GM12878 (cell line): ENCODE measurements around the gene PRKCZ.

Source experiments
- CBFB ChIP-seq: IDR thresholded peaks from 2 replicates; pipeline ENCODE4 v1.6.1; 2016; ENCODE audit warnings: antibody characterized with exemption, low read depth
- EP300 ChIP-seq, 2 experiments: fragments of 150-350 bp in 1 of 2; IDR thresholded peaks; 2 replicates each; pipeline ENCODE4 v1.6.1; 2011 to 2012; ENCODE audit warnings: low read depth in 2 of 2, low read length in 2 of 2, borderline replicate concordance in 1 of 2, improper control_type of control experiment in 1 of 2, inconsistent platforms in 1 of 2; ENCODE audit not compliant: control insufficient read depth in 1 of 2
- NFIC ChIP-seq: IDR thresholded peaks from 2 replicates; pipeline ENCODE4 v1.6.1; 2012; ENCODE audit warnings: low read depth, mild to moderate bottlenecking, inconsistent platforms, low read length, moderate library complexity
- NFYB ChIP-seq: IDR thresholded peaks from 2 replicates; pipeline ENCODE4 v1.6.1; 2011; ENCODE audit warnings: low read depth, mild to moderate bottlenecking, low read length, improper control_type of control experiment, moderate library complexity; ENCODE audit not compliant: insufficient read depth
- POLR2AphosphoS5 ChIP-seq: IDR thresholded peaks from 2 replicates; pipeline ENCODE4 v1.6.1; 2011; ENCODE audit warnings: mild to moderate bottlenecking, low read length, inconsistent platforms
- SUZ12 ChIP-seq: fragments of 200-600 bp; sonication (generic); IDR thresholded peaks from one replicate; pipeline ENCODE4 v1.6.1; 2018; ENCODE audit warnings: antibody characterized with exemption, mild to moderate bottlenecking; ENCODE audit not compliant: unreplicated experiment
- TAF1 ChIP-seq: IDR thresholded peaks from 2 replicates; pipeline ENCODE4 v1.6.1; 2011; ENCODE audit warnings: mild to moderate bottlenecking, low read depth, low read length, borderline replicate concordance
- TARDBP ChIP-seq: IDR thresholded peaks from 2 replicates; pipeline ENCODE4 v1.6.1; 2016; ENCODE audit warnings: borderline replicate concordance
- TCF7 ChIP-seq: IDR thresholded peaks from 2 replicates; pipeline ENCODE4 v1.6.1; 2014; ENCODE audit warnings: antibody characterized with exemption, borderline replicate concordance
- TF ChIP-seq, protein P1 (sequence below): IDR thresholded peaks from 2 replicates; pipeline ENCODE4 v1.6.1; 2012; ENCODE audit warnings: mild to moderate bottlenecking, low read depth, low read length
- TF ChIP-seq, protein P2 (sequence below), 3 experiments: IDR thresholded peaks in 2 of 3; conservative IDR thresholded peaks in 1 of 3; 2 replicates each; pipeline ENCODE4 v1.5.1; 2011; ENCODE audit warnings: low read depth in 3 of 3, low read length in 3 of 3, mild to moderate bottlenecking in 3 of 3, control low read depth in 2 of 3, moderate library complexity in 2 of 3, inconsistent platforms in 1 of 3, mixed read lengths in 1 of 3; ENCODE audit not compliant: control insufficient read depth in 2 of 3, insufficient read depth in 1 of 3; ENCODE audit errors: extremely low read depth in 1 of 3
- TF ChIP-seq, protein P3 (sequence below): IDR thresholded peaks from 2 replicates; pipeline ENCODE4 v1.6.1; 2011; ENCODE audit warnings: borderline replicate concordance, low read depth, mild to moderate bottlenecking, moderate library complexity, low read length; ENCODE audit not compliant: insufficient read depth, poor library complexity, severe bottlenecking
- TF ChIP-seq, protein P4 (sequence below): fragments of 450-650 bp; IDR thresholded peaks from 2 replicates; pipeline ENCODE4 v1.6.1; 2014; ENCODE audit warnings: mild to moderate bottlenecking
- TF ChIP-seq, protein P5 (sequence below): fragments of 450-650 bp; conservative IDR thresholded peaks from 2 replicates; pipeline ENCODE4 v1.6.1; 2017; ENCODE audit warnings: mild to moderate bottlenecking, moderate library complexity

DNA sequence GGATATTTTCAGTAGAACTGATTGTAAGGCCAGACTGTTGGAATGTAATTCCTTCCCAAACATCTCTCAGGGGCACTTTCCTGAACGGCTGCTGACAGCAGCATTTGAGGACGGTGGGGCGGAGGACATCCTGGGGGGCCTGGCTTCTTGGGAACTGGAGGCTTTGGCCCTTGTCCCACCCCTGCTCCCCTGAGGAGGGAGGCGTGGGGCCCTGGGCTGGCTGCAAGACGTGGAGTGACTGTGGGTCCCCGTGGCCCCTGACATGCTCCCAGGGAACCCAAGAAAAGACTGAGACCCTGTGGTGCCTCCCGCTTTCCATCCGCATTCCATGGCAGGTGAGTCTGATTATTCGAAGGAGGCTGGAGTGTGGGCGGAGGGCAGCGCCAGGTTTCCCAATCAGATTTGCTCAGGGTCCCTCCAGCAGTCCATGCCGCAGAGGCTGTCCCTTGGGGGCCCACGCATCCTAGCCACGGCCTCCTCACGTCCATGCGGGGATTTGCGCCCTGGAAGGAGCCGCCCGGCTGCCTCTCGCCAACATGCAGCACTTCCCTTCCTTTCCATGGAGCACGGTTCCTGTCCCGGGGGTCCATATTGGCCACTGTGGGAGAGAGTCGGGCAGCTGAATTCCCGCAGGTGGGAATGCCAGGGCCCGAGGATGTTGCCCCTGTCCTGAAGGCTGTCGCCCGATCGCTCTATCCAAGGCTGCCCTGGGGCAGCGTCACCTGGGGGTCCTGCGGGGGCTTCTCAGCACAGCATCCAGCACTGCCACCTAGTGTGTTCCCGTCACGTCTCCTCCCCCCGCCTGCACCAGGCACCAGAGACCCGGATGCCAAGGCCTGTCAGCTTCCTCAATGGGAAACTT lies 75.4 kb downstream of the PRKCZ start:
- TF ChIP-seq, protein P1, sequence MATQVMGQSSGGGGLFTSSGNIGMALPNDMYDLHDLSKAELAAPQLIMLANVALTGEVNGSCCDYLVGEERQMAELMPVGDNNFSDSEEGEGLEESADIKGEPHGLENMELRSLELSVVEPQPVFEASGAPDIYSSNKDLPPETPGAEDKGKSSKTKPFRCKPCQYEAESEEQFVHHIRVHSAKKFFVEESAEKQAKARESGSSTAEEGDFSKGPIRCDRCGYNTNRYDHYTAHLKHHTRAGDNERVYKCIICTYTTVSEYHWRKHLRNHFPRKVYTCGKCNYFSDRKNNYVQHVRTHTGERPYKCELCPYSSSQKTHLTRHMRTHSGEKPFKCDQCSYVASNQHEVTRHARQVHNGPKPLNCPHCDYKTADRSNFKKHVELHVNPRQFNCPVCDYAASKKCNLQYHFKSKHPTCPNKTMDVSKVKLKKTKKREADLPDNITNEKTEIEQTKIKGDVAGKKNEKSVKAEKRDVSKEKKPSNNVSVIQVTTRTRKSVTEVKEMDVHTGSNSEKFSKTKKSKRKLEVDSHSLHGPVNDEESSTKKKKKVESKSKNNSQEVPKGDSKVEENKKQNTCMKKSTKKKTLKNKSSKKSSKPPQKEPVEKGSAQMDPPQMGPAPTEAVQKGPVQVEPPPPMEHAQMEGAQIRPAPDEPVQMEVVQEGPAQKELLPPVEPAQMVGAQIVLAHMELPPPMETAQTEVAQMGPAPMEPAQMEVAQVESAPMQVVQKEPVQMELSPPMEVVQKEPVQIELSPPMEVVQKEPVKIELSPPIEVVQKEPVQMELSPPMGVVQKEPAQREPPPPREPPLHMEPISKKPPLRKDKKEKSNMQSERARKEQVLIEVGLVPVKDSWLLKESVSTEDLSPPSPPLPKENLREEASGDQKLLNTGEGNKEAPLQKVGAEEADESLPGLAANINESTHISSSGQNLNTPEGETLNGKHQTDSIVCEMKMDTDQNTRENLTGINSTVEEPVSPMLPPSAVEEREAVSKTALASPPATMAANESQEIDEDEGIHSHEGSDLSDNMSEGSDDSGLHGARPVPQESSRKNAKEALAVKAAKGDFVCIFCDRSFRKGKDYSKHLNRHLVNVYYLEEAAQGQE: no peak
- TF ChIP-seq NFYB (no peak), NFIC (no peak), CBFB (no peak), TCF7 (no peak), TAF1 (no peak), TARDBP (no peak), POLR2AphosphoS5 (no peak), EP300 (IDR thresholded peaks at IDR 0.05; ENCODE audit: borderline replicate concordance in 1 of 2, control insufficient read depth in 1 of 2, low read depth in 2 of 2, low read length in 2 of 2) (no peak), SUZ12 (no peak)
- TF ChIP-seq, protein P2, sequence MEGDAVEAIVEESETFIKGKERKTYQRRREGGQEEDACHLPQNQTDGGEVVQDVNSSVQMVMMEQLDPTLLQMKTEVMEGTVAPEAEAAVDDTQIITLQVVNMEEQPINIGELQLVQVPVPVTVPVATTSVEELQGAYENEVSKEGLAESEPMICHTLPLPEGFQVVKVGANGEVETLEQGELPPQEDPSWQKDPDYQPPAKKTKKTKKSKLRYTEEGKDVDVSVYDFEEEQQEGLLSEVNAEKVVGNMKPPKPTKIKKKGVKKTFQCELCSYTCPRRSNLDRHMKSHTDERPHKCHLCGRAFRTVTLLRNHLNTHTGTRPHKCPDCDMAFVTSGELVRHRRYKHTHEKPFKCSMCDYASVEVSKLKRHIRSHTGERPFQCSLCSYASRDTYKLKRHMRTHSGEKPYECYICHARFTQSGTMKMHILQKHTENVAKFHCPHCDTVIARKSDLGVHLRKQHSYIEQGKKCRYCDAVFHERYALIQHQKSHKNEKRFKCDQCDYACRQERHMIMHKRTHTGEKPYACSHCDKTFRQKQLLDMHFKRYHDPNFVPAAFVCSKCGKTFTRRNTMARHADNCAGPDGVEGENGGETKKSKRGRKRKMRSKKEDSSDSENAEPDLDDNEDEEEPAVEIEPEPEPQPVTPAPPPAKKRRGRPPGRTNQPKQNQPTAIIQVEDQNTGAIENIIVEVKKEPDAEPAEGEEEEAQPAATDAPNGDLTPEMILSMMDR (IDR thresholded peaks at IDR 0.05 in 2 of 3, conservative IDR thresholded peaks at IDR 0.05 in 1 of 3; ENCODE audit: control insufficient read depth in 2 of 3, extremely low read depth in 1 of 3, insufficient read depth in 1 of 3, low read depth in 3 of 3, low read length in 3 of 3): no peak
- TF ChIP-seq, protein P3, sequence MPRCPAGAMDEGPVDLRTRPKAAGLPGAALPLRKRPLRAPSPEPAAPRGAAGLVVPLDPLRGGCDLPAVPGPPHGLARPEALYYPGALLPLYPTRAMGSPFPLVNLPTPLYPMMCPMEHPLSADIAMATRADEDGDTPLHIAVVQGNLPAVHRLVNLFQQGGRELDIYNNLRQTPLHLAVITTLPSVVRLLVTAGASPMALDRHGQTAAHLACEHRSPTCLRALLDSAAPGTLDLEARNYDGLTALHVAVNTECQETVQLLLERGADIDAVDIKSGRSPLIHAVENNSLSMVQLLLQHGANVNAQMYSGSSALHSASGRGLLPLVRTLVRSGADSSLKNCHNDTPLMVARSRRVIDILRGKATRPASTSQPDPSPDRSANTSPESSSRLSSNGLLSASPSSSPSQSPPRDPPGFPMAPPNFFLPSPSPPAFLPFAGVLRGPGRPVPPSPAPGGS: no peak
- TF ChIP-seq, protein P4, sequence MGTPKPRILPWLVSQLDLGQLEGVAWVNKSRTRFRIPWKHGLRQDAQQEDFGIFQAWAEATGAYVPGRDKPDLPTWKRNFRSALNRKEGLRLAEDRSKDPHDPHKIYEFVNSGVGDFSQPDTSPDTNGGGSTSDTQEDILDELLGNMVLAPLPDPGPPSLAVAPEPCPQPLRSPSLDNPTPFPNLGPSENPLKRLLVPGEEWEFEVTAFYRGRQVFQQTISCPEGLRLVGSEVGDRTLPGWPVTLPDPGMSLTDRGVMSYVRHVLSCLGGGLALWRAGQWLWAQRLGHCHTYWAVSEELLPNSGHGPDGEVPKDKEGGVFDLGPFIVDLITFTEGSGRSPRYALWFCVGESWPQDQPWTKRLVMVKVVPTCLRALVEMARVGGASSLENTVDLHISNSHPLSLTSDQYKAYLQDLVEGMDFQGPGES: no peak
- TF ChIP-seq, protein P5, sequence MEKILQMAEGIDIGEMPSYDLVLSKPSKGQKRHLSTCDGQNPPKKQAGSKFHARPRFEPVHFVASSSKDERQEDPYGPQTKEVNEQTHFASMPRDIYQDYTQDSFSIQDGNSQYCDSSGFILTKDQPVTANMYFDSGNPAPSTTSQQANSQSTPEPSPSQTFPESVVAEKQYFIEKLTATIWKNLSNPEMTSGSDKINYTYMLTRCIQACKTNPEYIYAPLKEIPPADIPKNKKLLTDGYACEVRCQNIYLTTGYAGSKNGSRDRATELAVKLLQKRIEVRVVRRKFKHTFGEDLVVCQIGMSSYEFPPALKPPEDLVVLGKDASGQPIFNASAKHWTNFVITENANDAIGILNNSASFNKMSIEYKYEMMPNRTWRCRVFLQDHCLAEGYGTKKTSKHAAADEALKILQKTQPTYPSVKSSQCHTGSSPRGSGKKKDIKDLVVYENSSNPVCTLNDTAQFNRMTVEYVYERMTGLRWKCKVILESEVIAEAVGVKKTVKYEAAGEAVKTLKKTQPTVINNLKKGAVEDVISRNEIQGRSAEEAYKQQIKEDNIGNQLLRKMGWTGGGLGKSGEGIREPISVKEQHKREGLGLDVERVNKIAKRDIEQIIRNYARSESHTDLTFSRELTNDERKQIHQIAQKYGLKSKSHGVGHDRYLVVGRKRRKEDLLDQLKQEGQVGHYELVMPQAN: no peak
